Activated naive CD8-positive, alpha-beta T cell treated with anti-CD3 and anti-CD28 coated beads, Interleukin-2, amount 10 ng/mL, durations not matched to agents 7 days and 5 days (primary cell): Measurements from ENCODE around the gene B4GALT3. TPM values are rescaled to one million over a fixed set of nuclear protein-coding genes. Genes with fewer than 3 reads are reported as not detected.
"Not testable (repeated sequence)": the region's sequence is repeated elsewhere in the genome, so short reads cannot be mapped to it uniquely, and the experiment has no call there.

Source experiments
- ATAC-seq: fragments of 150-1000 bp; cut with Tn5 transposase; one replicate; pipeline ENCODE4 v1.10.0; 2021; ENCODE audit warnings: low read depth, moderate library complexity
- POLR2A ChIA-PET: fragments of 350-600 bp; sonication (Branson Sonifier 250); formaldehyde crosslinking; loops from one replicate; lab custom pipeline; 2021; ENCODE audit warnings: antibody characterized with exemption; lab: Charles Lee
- DNase-seq: peaks from one replicate; pipeline ENCODE4 v3.0.0; 2021
- H3K27ac Mint-ChIP-seq: one replicate; pipeline ENCODE4 v1.8.0; 2022; ENCODE audit warnings: mild to moderate bottlenecking, mixed read lengths
- H3K27me3 Mint-ChIP-seq: one replicate; pipeline ENCODE4 v1.8.0; 2022; ENCODE audit warnings: mild to moderate bottlenecking, moderate library complexity, mixed read lengths
- H3K36me3 Mint-ChIP-seq: one replicate; pipeline ENCODE4 v1.8.0; 2021; ENCODE audit warnings: mild to moderate bottlenecking, mixed read lengths
- H3K4me1 Mint-ChIP-seq: one replicate; pipeline ENCODE4 v1.8.0; 2021; ENCODE audit warnings: mixed read lengths
- H3K4me3 Mint-ChIP-seq: one replicate; pipeline ENCODE4 v1.8.0; 2022; ENCODE audit warnings: mild to moderate bottlenecking, moderate library complexity, mixed read lengths
- H3K9me3 Mint-ChIP-seq: one replicate; pipeline ENCODE4 v1.8.0; 2021; ENCODE audit warnings: mixed read lengths
- total RNA-seq, 2 experiments: library from RNA; stranded (reverse); gene quantifications; one replicate each; pipeline ENCODE4 v1.2.3, GENCODE V29; 2021

B4GALT3 gene
- total RNA-seq = 10 to 100 TPM; 54.5 to 54.8 TPM

DNA sequence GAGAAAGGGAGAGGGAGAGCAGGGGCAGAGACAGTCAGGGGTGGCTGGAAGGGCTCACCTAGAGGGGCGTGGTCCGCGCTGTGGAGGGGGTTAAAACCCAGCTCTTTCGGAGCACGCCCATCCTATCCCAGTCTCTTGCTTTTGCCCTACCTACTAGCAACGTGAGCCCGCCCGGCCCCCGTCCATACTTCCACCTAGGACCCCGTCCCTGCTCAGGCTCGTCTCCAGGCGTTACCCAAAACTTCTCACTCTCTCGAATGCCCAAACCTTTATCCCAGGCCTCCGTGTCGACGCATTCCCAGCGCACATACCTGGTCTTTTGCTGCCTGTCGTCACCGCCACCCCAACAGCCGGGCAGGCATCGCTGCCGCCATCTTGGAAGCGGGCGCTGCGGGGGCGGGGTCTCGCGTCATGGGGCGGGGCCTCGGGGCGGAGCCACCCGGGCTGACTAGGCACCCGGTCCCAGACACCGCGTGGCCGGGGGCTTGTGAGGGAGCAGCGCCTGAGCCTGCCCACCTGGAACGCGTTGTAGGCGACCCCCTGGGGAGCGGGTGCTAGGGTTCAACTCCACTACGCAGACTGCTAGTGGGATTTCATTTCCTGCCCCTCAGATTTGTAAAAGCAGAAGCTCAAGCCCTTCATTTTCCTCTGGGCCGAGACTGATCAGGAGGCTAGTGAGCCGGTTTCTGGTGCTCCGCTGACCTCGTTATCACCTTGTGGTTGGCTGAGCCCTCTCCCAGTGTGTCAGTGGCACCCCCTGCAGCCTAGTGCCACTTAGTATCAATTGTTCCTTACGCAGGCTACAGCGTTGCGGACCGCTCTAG lies at the start of gene B4GALT3:
Gene B4GALT3 (minus strand): TSS at position 396 of the 824 bp plus-strand sequence. CDS start 1,447 bp downstream, outside the sequence.
- POLR2A ChIA-PET = interaction anchor here (0.6 to 3.3 kb wide), 9 partner anchors 8 to 132 kb away, joined by 3 to 37 read pairs (median 6); partner anchors contain the start of genes DEDD, NDUFS2, PPOX and UFC1
- Mint-ChIP-seq H3K36me3 (peaks cover 25% of the 10 kb centered on the region), H3K27ac (peak within 1 kb of the TSS; percentile 98), H3K4me1 (peaks cover 49% of the 10 kb centered on the region), H3K27me3 (no peaks in the 10 kb centered on the region), H3K9me3 (no peaks in the 10 kb centered on the region), H3K4me3 (peak within 1 kb of the TSS; percentile 99)
- DNase-seq = peak; percentile 100
- ATAC-seq = peak; percentile 86

DNA sequence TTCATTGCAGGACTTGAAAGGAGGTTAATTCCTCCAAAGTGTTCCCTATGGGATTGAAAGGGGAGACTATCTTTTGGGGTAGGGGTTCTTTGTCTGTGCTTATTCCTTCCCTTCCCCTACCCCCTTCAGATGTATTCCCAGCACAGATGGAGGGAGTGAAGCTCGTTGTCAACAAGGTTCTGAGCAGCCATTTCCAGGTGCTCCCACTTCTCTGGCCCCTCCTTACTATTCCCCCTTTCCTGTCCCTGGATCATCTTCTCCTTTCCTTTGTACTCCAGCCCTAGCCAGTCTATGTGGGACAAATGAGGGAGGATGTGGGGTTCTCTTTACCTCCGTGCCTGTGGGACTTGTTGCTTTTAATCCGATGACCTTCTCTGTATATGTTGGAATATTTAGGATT lies 49.5 kb upstream of the B4GALT3 start:
- Mint-ChIP-seq H3K4me1 (peaks cover 30% of the 10 kb centered on the region), H3K36me3 (peaks cover 3% of the 10 kb centered on the region), H3K27me3 (no peaks in the 10 kb centered on the region), H3K4me3 (peak overlapping the region; percentile 99), H3K9me3 (no peaks in the 10 kb centered on the region), H3K27ac (peak overlapping the region; percentile 97)
- ATAC-seq (no peak), DNase-seq (no peak)
- POLR2A ChIA-PET = interaction anchor here (0.8 to 4.0 kb wide), 7 partner anchors 23 to 158 kb away, joined by 3 to 38 read pairs (median 5); partner anchors contain the start of genes NIT1, PFDN2 and PPOX

DNA sequence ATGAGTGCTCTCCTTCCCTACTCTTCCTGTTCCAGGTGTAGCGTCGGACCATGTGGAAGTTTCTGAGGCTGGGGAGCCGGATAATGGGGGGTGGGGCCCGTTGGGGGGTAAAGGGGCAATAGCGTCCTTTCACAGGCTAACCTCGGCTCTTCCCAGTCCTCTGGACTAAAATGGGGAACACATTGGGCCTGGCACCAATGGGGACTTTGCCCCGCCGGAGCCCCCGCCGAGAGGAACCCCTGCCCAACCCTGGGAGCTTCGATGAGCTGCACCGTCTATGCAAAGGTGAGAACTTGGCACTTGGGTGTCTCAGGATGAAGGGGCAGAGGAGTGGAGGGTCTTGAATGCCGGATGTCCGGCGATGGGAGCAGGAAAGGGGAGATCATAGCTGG lies 49.0 kb upstream of the B4GALT3 start:
- DNase-seq = no peak
- Mint-ChIP-seq H3K4me1 (peaks cover 31% of the 10 kb centered on the region), H3K36me3 (peaks cover 3% of the 10 kb centered on the region), H3K27me3 (no peaks in the 10 kb centered on the region), H3K9me3 (no peaks in the 10 kb centered on the region), H3K4me3 (peak overlapping the region; percentile 99), H3K27ac (peak overlapping the region; percentile 97)
- ATAC-seq = no peak
- POLR2A ChIA-PET = interaction anchor here (0.8 to 4.0 kb wide), 18 partner anchors 11 to 174 kb away, joined by 3 to 38 read pairs (median 6); partner anchors contain the start of genes ADAMTS4, FCER1G, NDUFS2 and NIT1

DNA sequence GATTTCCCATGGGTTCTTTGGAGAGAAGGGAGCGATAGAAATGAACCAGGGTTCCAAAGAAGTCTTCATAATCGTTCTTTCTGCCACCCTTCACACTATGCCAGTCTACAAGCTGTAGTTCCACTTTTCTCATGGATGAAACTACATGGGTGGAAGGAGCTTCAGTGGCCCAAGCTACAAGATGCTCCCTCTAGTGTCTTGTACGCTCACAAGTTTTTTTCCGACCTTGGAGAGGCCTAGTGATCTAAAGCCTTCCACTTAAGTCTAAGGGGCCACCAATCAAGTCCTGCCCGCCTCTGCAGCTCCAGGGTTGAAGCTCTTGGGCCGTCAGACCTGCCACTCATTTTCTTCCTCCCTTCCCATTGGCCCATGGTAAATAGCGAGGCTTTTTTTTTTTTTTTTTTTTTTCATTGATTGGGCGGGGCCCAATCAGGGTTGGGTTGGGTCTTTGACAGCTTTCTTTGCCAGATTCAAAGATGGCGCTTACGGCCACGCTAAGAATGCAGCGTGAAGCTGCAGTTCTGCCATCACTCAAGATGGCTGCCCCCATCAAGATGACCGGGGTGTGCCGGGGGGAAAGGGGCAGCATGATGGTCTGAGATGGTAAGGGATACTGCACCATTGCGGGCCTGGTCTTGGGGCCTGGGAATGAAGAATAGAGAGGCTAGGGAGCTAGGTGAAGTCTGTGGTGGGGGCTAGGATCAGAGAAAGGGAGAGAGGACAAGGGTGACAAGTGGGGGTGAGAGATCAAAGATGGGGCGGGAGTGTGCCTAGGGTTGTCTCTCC lies 48.4 kb upstream of the B4GALT3 start, which contains the start of gene TOMM40L:
Gene TOMM40L (plus strand): TSS at position 527 of the 786 bp plus-strand sequence. CDS start 430 bp downstream, outside the sequence.
- ATAC-seq (peak; percentile 96), DNase-seq (peak; percentile 81)
- H3K27me3 Mint-ChIP-seq = no peaks in the 10 kb centered on the region
- H3K9me3 Mint-ChIP-seq = no peaks in the 10 kb centered on the region
- POLR2A ChIA-PET = interaction anchor here (0.6 to 4.0 kb wide), 22 partner anchors 11 to 174 kb away, joined by 3 to 38 read pairs (median 6); partner anchors contain the start of genes ADAMTS4, FCER1G, NDUFS2 and NIT1
- H3K4me1 Mint-ChIP-seq = peaks cover 31% of the 10 kb centered on the region
- peak within 1 kb of the TSS; percentile 99 for H3K4me3 Mint-ChIP-seq
- peaks cover 3% of the 10 kb centered on the region for H3K36me3 Mint-ChIP-seq
- H3K27ac Mint-ChIP-seq = peak within 1 kb of the TSS; percentile 97

DNA sequence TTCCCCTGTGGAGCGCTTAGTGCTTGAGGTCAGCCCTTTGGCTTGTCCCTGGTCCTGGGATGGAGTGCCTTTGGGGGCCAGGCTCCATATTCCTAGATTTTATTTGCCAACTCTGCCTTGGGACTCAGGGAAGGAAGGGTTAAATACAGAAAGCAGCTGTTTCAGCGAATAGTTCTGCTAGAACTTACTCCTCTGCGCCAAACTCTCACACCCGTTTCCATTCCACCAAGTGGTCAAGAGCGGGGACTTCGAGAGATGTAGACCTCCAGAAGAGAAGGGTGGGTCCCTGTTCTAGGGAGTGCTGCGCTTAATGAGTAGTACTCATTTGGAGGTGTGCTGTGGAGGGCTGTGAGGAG lies 47.8 kb upstream of the B4GALT3 start:
- POLR2A ChIA-PET = interaction anchor here (0.7 to 4.0 kb wide), 18 partner anchors 10 to 175 kb away, joined by 3 to 38 read pairs (median 8); partner anchors contain the start of genes ADAMTS4, FCER1G, NDUFS2 and PPOX
- DNase-seq = no peak
- ATAC-seq = no peak
- peak overlapping the region; percentile 82 for H3K27ac Mint-ChIP-seq
- peaks cover 3% of the 10 kb centered on the region for H3K36me3 Mint-ChIP-seq
- peak overlapping the region; percentile 32 for H3K4me3 Mint-ChIP-seq
- H3K9me3 Mint-ChIP-seq = no peaks in the 10 kb centered on the region
- H3K4me1 Mint-ChIP-seq = peaks cover 32% of the 10 kb centered on the region
- H3K27me3 Mint-ChIP-seq = no peaks in the 10 kb centered on the region

DNA sequence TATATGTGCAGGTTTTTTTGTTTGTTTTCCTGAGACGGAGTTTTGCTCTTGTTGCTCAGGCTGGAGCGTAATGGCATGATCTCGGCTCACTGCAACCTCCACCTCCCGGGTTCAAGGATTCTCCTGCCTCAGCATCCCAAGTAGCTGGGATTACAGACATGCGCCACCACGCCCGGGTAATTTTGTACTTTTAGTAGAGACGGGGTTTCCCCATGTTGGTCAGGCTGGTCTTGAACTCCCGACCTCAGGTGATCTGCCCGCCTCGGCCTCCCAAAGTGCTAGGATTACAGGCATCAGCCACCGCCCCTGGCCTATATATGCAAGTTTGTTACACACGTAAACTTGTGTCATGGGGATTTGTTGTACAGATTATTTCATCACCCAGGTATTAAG lies 47.4 kb upstream of the B4GALT3 start:
- H3K36me3 Mint-ChIP-seq, ATAC-seq, H3K4me3 Mint-ChIP-seq, H3K27me3 Mint-ChIP-seq, H3K27ac Mint-ChIP-seq, DNase-seq, H3K9me3 Mint-ChIP-seq: not testable (repeated sequence)
- peaks cover 35% of the 10 kb centered on the region for H3K4me1 Mint-ChIP-seq
- POLR2A ChIA-PET = interaction anchor here (1.3 to 4.0 kb wide), 3 partner anchors 22 to 43 kb away, joined by 9 to 38 read pairs (median 24); partner anchors contain the start of gene NDUFS2

DNA sequence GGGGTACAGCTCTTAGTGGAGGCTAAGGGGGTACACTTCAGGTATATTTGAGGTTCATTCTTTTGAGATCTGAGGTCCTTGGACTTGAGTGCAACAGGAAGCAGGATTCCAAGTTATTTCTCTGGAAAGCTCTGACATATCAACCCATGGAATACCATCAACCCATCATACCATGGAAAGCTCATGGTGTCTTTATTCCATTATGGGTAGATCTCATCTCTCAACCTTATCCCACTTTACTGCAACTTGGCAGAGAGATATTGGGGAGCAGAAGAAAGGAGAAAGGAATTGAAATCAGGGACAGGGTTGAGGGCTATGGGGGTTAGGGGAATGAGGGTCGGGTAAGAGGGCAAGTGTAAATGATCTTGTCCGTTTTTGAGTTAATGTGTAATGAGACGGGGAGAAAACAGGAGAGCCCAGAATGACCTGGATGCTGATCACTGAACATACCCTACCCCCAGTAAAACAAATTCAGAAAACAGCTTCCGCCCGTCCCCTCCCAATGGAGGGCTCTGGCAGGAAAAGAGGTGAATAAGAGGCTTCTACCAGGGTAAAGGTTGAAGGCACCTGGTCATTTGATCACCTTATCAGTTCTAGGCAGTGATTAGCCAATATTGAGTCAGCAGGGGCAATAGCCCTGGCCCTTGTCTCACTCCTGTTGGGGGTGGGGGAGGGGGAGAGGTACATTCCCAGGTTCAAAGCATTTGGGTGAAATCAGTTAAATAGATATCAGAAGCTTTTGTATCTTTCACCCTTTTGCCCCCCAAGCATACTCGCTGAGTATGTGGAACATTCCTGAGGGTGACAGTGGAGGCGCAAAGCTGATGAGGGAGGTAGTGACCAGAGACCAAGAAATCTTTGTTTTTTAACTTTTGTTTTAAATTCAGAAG lies 46.7 kb upstream of the B4GALT3 start:
- POLR2A ChIA-PET = interaction anchor here (0.8 to 4.0 kb wide), 4 partner anchors 16 to 42 kb away, joined by 5 to 38 read pairs (median 20); partner anchors contain the start of gene NDUFS2
- H3K27ac Mint-ChIP-seq = peak overlapping the region; percentile 33
- H3K9me3 Mint-ChIP-seq = no peaks in the 10 kb centered on the region
- no peak overlapping the region for H3K4me3 Mint-ChIP-seq
- peaks cover 5% of the 10 kb centered on the region for H3K36me3 Mint-ChIP-seq
- no peak for DNase-seq
- peaks cover 38% of the 10 kb centered on the region for H3K4me1 Mint-ChIP-seq
- no peaks in the 10 kb centered on the region for H3K27me3 Mint-ChIP-seq
- no peak for ATAC-seq

DNA sequence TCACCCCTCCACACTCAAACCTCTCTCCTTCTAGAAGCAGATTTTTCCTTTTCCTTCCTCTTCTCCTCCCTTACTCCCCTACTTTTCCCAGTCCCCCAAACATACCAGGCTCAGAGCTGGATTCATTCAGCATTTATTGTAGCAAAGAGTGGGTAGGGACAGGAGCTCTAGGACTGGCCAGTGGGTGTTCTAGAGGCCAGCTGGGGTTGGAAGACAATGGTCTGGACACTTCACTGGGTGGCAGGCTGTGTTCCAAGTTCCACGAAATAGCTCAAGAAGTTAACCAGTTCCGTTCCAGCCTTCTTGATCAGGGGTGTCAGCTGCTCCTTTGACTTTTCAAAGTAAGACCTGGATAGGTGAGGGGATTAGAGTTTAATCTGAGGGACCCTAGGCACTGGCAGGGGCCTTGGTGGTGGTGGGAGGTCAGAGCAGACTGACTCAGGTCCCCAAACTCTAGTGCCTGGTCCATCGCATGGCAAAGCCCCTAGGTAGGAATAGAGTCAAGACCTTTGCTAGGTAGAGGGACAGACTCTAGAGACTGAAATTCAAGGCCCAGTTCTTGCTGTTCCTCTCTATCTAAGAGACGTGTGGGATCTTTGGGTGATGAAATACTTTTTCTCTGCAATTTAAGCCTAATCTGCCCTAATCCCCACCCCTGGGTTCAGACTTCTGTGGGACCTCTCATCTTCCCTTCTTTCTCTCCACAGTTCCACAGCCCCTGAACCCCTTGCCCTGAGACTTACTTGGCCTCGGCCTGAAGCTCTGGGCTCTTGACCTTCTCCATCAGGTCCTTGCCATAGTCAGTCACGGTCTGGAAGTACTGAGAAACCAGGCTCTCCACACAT lies 45.1 kb upstream of the B4GALT3 start:
- ATAC-seq (no peak), DNase-seq (no peak)
- no peaks in the 10 kb centered on the region for H3K9me3 Mint-ChIP-seq
- POLR2A ChIA-PET = interaction anchor here (1.5 to 2.7 kb wide), 2 partner anchors 20 to 40 kb away, joined by 3 to 17 read pairs; partner anchors contain the start of gene NDUFS2
- H3K4me3 Mint-ChIP-seq = no peak overlapping the region
- no peaks in the 10 kb centered on the region for H3K27me3 Mint-ChIP-seq
- H3K4me1 Mint-ChIP-seq = peaks cover 44% of the 10 kb centered on the region
- H3K27ac Mint-ChIP-seq = no peak overlapping the region
- peaks cover 2% of the 10 kb centered on the region for H3K36me3 Mint-ChIP-seq

DNA sequence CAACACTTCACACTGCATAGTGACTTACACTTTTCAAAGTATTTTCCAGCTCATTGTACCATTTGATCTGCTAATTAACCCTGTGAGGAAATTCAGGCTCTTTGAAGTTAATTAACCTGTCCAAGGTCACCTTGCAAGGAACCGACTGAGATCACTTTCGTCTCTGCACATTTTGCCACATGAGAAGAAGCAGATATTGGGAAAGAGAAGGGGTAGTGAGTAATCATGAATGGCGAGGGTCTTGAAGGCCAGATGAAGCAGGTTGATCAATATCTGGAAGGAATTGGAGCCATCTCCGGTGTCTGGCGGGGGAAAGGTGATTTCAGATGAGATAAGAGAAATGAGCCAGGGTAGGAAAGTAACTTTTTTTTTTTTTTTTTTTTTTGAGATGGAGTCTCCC lies 42.7 kb upstream of the B4GALT3 start:
- ATAC-seq = no peak
- POLR2A ChIA-PET = interaction anchor here (1.0 to 2.9 kb wide), 2 partner anchors 18 to 170 kb away, joined by 3 to 13 read pairs; partner anchors contain the start of gene NDUFS2
- DNase-seq = no peak
- H3K27me3 Mint-ChIP-seq = no peaks in the 10 kb centered on the region
- peaks cover 6% of the 10 kb centered on the region for H3K36me3 Mint-ChIP-seq
- H3K9me3 Mint-ChIP-seq = no peaks in the 10 kb centered on the region
- no peak overlapping the region for H3K27ac Mint-ChIP-seq
- peaks cover 45% of the 10 kb centered on the region for H3K4me1 Mint-ChIP-seq
- H3K4me3 Mint-ChIP-seq = no peak overlapping the region

DNA sequence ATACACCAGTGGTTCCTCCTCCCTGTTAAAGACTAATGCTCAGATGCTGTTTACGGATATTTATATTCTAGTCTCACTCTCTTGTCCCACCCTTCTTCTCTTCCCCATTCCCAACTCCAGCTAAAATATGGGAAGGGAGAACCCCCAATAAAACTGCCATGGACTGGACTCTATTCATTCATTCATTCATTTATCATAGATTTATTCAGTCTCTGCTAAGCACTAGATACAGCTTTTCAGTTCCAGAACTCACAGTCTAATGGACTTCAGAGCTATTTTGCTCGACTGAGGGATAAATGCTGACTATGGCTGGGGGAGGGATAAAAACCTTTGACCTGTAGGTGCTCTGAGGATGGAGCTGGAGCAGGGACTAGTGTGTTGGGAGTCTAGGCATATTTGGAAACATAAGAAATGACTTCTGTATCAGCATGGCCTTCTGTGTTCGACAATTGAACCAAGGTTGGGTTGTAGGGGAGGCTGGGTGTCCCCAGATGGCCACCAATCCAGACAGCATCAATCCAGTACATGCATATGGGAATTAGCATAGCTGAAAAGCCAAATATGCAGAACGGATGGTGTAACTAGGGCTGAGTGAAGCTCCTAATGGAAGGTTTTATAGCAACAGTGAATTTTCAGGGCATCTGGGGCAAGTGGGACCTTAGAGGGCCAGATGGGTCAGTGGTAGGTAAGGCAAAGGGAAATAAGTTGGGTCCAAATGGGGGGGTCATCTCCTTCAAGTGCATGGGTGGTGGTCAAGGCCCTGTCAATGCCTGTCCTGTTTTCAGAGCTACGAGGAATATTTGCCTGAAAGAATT lies 42.0 kb upstream of the B4GALT3 start:
- DNase-seq (no peak), ATAC-seq (no peak)
- POLR2A ChIA-PET = interaction anchor here (0.6 to 2.9 kb wide), 4 partner anchors 17 to 206 kb away, joined by 3 to 13 read pairs (median 3); partner anchors contain the start of gene NDUFS2
- Mint-ChIP-seq H3K27me3 (no peaks in the 10 kb centered on the region), H3K4me1 (peaks cover 50% of the 10 kb centered on the region), H3K27ac (no peak overlapping the region), H3K9me3 (no peaks in the 10 kb centered on the region), H3K36me3 (peaks cover 12% of the 10 kb centered on the region), H3K4me3 (no peak overlapping the region)
